Measurements from ENCODE around the gene ANKH.

DNA sequence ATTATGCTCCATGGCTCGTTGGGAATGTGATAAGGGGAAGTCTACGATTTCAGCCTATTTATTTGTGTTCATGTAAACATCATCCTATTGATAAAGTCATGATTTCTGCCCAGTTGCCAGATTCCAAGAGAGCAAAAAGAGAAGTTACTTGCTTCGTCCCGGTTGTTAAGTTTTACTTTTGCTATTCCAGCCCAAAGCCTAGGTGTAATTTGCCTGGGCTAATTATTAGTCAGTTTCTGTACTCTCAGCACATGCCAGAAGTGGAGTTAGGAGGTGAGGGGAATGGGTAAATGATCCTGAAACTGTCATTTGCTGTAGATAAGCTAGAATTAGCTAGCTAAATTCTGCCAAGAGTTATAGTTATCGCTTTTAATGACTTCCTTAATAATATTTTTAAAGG, 4.5 kb upstream of the ANKH start:
- TF ChIP-seq, protein P1, sequence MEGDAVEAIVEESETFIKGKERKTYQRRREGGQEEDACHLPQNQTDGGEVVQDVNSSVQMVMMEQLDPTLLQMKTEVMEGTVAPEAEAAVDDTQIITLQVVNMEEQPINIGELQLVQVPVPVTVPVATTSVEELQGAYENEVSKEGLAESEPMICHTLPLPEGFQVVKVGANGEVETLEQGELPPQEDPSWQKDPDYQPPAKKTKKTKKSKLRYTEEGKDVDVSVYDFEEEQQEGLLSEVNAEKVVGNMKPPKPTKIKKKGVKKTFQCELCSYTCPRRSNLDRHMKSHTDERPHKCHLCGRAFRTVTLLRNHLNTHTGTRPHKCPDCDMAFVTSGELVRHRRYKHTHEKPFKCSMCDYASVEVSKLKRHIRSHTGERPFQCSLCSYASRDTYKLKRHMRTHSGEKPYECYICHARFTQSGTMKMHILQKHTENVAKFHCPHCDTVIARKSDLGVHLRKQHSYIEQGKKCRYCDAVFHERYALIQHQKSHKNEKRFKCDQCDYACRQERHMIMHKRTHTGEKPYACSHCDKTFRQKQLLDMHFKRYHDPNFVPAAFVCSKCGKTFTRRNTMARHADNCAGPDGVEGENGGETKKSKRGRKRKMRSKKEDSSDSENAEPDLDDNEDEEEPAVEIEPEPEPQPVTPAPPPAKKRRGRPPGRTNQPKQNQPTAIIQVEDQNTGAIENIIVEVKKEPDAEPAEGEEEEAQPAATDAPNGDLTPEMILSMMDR (IDR thresholded peaks at IDR 0.05; ENCODE audit: low read depth, low read length, poor library complexity, severe bottlenecking) = no peak
- TF ChIP-seq EZH2phosphoT487 (IDR thresholded peaks at IDR 0.05; ENCODE audit: borderline replicate concordance, low read length) = no peak

Data from DOHH2 (cell line).